Measurements from ENCODE around the gene AHSG. TPM values are rescaled to one million over a fixed set of nuclear protein-coding genes. Genes with fewer than 3 reads are reported as not detected.

The AHSG gene
- total RNA-seq, 2 donors from 2014 or later = not detected

GRCh38 chr3:186642014-186642413 is 29.2 kb downstream of the AHSG start:
- no peak for TF ChIP-seq CTCF (IDR thresholded peaks at IDR 0.05)
- Histone ChIP-seq H3K27ac (no peak overlapping the region), H3K27me3 (no peaks in the 10 kb centered on the region), H3K4me1 (peaks cover 0 to 15% of the 10 kb centered on the region in 2 donors), H3K4me3 (no peak overlapping the region), H3K36me3 (no peaks in the 10 kb centered on the region), H3K9me3 (no peaks in the 10 kb centered on the region)
- no peak for DNase-seq (ENCODE audit: low spot score)

GRCh38 chr3:186643493-186643892 is 30.6 kb downstream of the AHSG start:
- Histone ChIP-seq H3K27ac (no peak overlapping the region), H3K36me3 (no peaks in the 10 kb centered on the region), H3K4me1 (peaks cover 0 to 15% of the 10 kb centered on the region in 2 donors), H3K9me3 (no peaks in the 10 kb centered on the region), H3K27me3 (no peaks in the 10 kb centered on the region), H3K4me3 (no peak overlapping the region)
- no peak for TF ChIP-seq CTCF (IDR thresholded peaks at IDR 0.05)
- no peak for DNase-seq (ENCODE audit: low spot score)

- no peaks in the 10 kb centered on the region for H3K36me3 ChIP-seq
- no peak overlapping the region for H3K27ac ChIP-seq
- peaks cover 0 to 14% of the 10 kb centered on the region in 2 donors for H3K4me1 ChIP-seq
- H3K27me3 ChIP-seq = no peaks in the 10 kb centered on the region
- no peaks in the 10 kb centered on the region for H3K9me3 ChIP-seq
- no peak overlapping the region for H3K4me3 ChIP-seq
- no peak for DNase-seq (ENCODE audit: low spot score)
- TF ChIP-seq CTCF (IDR thresholded peaks at IDR 0.05) = no peak
These were observed 31.8 kb downstream of the AHSG start for GRCh38 chr3:186644683-186645082.

- Histone ChIP-seq H3K36me3 (no peaks in the 10 kb centered on the region), H3K4me3 (no peak overlapping the region), H3K4me1 (peaks cover 0 to under 1% of the 10 kb centered on the region in 2 donors), H3K27ac (no peak overlapping the region), H3K27me3 (no peaks in the 10 kb centered on the region), H3K9me3 (no peaks in the 10 kb centered on the region)
- no peak for DNase-seq (ENCODE audit: low spot score)
- no peak for TF ChIP-seq CTCF (IDR thresholded peaks at IDR 0.05)
These were observed 33.2 kb downstream of the AHSG start for GRCh38 chr3:186646106-186646505.

- no peak overlapping the region for H3K27ac ChIP-seq
- no peaks in the 10 kb centered on the region for H3K36me3 ChIP-seq
- H3K9me3 ChIP-seq = no peaks in the 10 kb centered on the region
- H3K4me1 ChIP-seq = no peaks in the 10 kb centered on the region
- no peak overlapping the region for H3K4me3 ChIP-seq
- no peak for TF ChIP-seq CTCF (IDR thresholded peaks at IDR 0.05)
- no peaks in the 10 kb centered on the region for H3K27me3 ChIP-seq
- no peak for DNase-seq (ENCODE audit: low spot score)
These were observed 34.0 kb downstream of the AHSG start for GRCh38 chr3:186646841-186647240.

- no peaks in the 10 kb centered on the region for H3K36me3 ChIP-seq
- no peak for TF ChIP-seq CTCF (IDR thresholded peaks at IDR 0.05)
- H3K27me3 ChIP-seq = no peaks in the 10 kb centered on the region
- H3K4me1 ChIP-seq = no peaks in the 10 kb centered on the region
- DNase-seq (ENCODE audit: low spot score) = no peak
- H3K4me3 ChIP-seq = no peak overlapping the region
- H3K27ac ChIP-seq = no peak overlapping the region
- no peaks in the 10 kb centered on the region for H3K9me3 ChIP-seq
These were observed 36.0 kb downstream of the AHSG start for GRCh38 chr3:186648851-186649250.
